Erythroblast (primary cell): Measurements from ENCODE around the gene IL31.

Experiments used
- GATA1 ChIP-seq: IDR thresholded peaks from 2 replicates; pipeline ENCODE4 v1.6.1; 2011; ENCODE audit warnings: low read depth, mild to moderate bottlenecking, control low read depth, low read length, moderate library complexity
- POLR2A ChIP-seq: IDR thresholded peaks from 2 replicates; pipeline ENCODE4 v1.6.1; 2011; ENCODE audit warnings: mild to moderate bottlenecking, low read length

- TF ChIP-seq POLR2A, result no peak
- no peak for TF ChIP-seq GATA1
Observed at GRCh38 chr12:122123761-122124145, 50.3 kb downstream of the IL31 start.
